DMS114 treated with DMSO at 0.1 percent for 48 hours (cell line): ENCODE results near the gene SGF29.
A peak's percentile ranks its signal among the peaks of the same experiment; 100 is the strongest.
"Not testable (repeated sequence)": the region's sequence is repeated elsewhere in the genome, so short reads cannot be mapped to it uniquely, and the experiment has no call there.

Experiments
- DNase-seq: peaks from one replicate; lab custom pipeline; 2025; ENCODE audit not compliant: unreplicated experiment; lab: John Stamatoyannopoulos, UW

SGF29 gene

DNA sequence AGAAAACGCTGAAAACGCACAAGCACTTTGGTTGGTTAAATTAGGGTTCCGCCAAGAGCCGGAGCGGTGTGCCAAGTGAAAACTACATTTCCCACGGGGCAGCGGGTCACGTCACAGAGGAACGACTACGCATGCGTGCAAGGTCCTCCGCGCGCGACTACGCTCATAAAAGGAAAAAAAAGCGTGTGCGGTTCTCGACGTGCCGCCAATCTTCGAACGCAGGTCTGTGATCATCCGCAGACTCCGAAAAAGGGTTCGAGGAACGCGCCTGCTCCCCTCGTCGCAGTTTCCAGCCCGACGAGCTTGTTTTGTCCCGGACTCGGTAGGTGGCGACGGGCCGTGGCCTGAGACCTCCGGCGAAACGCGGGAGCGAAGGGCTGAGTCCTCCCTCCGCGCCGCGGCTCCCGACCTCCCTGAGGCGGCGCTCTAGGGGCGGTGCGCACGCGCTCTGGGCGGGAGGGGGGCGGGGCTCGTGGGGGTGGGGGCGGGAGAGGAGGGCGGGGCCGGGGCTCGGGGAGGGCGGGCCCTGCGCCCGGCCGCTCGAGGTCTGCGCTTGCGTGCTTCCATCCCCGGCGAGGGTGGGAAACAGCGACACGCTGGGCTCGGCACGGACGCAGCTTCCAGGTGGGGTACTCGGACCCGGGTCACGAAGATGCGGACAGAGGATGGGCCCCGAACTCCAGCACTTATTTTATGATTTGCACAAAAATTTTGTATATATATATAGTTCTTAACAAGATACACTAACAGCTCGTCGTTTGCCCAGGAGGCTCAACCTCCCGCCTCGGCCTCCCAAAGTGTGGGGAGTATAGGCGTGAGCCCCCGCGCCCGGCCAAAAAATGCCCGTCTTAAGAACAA lies at the start of gene SGF29:
TSS of gene SGF29 (plus strand) at position 145 of the 858 bp plus-strand sequence. CDS start 27,150 bp downstream, outside the sequence.
- DNase-seq: peak; percentile 73

- no peak for DNase-seq
Measured at GRCh38 chr16:28504707-28505404, 48.9 kb upstream of the SGF29 start.

- DNase-seq: no peak
Measured at GRCh38 chr16:28505489-28506137, 48.1 kb upstream of the SGF29 start.

GRCh38 chr16:28511031-28511430 lies 42.7 kb upstream of the SGF29 start:
- no peak for DNase-seq

DNA sequence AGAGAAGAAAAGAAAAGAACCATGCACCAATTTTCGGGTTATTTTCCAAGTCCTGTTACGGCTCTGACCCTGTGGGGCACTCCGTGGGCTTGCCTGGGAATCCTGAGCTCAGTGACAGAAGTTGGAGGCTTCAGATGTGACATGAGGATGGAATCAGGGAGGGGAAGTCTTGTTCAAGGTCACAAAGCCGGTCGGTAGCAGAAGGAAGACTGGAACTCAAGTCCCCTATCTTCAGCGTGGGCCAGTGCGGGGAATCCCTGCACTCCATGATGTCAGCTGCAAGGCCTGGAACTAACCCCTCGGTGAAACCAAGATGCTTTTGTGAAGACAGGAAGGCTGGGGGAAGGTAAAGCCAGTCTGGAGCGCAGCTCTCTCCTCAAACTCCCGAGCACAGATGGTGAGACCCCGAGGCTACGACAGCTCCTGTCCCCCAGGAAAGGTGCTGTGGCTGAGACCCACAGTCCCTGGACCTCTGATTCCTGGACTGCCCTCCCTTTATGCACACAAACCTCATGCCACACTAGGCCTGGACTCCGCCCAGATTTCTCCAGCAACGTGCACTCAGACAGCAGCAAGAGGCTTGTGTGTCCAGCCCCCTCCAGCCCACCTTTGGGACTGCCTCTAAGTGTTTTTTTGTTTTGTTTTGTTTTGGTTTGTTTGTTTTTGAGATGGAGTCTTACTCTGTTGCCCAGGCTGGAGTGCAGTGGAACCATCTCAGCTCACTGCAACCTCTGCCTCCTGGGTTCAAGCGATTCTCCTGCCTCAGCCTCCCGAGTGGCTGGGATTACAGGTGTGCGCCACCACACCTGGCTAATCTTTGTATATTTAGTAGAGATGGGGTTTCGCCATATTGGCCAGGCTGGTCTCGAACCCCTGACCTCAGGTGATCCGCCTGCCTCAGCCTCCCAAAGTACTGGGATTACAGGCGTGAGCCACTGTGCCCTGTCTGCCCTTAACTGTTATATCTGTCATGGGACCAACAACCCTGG lies 41.6 kb upstream of the SGF29 start:
- DNase-seq: no peak

- no peak for DNase-seq
Measured at GRCh38 chr16:28513484-28514181, 40.1 kb upstream of the SGF29 start.

GRCh38 chr16:28514246-28514645 lies 39.5 kb upstream of the SGF29 start:
- DNase-seq: no peak

GRCh38 chr16:28520672-28521071 lies 33.0 kb upstream of the SGF29 start:
- no peak for DNase-seq

DNA sequence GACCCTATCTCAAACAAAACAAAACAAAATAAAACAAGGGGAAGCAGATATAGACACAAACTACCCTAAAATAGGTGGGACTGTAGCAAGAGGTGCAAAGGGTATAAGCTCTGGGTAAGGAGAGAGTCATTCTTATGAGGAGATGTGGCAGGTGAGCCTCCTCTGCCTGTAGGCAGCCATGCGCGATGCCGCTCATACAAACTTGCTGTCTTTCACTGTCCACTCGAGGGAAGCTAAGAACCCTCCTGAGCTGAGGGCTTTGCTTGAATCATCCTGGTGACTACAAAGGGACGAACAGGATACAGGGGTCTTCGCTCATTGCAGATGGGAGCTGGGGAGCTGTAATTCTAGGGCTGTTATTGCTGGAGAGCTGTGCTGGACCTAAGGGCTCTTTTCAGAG lies 32.3 kb upstream of the SGF29 start:
- DNase-seq: no peak

GRCh38 chr16:28522792-28523191 lies 30.9 kb upstream of the SGF29 start:
- no peak for DNase-seq

GRCh38 chr16:28524681-28525171 lies 29.0 kb upstream of the SGF29 start:
- no peak for DNase-seq

DNA sequence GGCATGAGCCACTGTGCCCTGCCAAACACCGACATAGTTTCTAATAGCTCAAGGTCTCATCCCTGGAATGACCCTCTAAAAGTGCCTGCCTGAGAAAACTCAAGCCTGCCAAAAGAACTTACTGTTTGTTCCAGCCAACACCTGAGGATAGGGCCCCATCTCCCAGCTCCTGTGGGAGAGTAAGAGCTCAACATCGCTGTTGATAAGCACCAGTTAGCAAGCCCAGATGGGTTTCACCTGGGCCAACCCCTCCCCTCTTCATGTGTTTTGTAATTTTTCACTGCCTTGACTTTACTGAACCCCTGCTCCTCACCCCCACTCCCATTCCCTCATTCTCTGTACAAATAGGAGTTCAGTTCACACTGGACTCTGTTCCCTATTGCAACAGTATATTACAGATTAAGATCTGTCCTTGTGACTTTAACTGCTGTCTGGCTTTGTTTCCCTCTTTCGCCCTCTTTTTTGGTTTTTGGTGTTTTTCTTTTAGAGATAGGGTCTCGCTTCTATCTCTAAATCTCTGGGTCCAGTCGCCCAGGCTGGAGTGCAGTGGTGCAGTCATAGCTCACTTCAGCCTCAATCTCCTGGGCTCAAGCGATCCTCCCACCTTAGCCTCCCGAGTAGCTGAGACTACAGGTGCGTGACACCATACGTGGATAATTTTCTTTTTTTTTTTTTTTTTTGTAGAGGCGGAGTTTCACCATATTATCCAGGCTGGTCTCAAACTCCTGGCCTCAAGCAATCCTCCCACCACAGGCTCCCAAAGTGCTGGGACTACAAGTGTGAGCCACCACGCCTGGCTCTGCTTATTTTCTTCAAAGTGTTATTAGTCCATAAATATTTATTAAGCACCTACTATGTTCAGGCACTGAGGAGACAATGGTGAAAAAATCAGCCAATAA lies 27.3 kb upstream of the SGF29 start:
- no peak for DNase-seq

- DNase-seq: not testable (repeated sequence)
Measured at GRCh38 chr16:28527100-28527785, 26.5 kb upstream of the SGF29 start.

GRCh38 chr16:28527985-28528384 lies 25.7 kb upstream of the SGF29 start:
- no peak for DNase-seq

DNA sequence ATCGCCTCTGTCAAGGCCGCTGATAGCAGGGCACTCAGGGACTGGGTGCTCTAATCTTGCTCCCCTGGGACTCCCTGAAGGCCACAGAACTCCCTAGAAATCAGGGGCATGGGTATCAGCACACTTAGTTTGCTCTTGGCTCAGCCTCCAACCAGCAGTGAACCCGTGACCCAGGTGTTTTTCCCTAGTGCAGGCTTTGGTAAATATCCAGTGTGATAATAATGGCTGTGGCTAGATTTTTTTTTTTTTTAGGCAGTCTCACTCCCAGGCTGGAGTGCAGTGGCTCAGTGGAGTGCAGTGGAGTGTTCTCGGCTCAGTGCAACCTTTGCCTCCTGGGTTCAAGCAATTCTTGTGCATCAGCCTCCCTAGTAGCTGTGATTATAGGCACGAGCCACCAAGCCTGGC lies 25.3 kb upstream of the SGF29 start:
- DNase-seq: no peak

DNA sequence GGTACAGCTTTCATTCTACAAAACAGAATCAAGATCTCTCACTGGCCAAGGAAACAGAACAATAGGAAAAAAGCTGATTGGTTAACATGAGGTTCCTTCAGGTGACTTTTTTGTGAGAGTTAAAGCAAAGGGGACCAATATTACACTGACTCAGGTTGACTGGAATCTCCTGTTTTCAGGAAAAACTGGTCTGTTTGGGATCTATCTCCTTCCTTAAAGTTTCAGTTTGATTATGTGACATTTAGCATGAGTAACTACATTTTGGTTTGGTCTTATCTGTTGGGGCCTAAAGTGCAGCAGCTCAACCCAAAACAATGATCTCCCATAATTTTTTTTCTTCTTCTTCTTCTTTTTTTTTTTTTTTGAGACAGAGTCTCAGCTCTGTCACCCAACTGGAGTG lies 24.6 kb upstream of the SGF29 start:
- no peak for DNase-seq

DNA sequence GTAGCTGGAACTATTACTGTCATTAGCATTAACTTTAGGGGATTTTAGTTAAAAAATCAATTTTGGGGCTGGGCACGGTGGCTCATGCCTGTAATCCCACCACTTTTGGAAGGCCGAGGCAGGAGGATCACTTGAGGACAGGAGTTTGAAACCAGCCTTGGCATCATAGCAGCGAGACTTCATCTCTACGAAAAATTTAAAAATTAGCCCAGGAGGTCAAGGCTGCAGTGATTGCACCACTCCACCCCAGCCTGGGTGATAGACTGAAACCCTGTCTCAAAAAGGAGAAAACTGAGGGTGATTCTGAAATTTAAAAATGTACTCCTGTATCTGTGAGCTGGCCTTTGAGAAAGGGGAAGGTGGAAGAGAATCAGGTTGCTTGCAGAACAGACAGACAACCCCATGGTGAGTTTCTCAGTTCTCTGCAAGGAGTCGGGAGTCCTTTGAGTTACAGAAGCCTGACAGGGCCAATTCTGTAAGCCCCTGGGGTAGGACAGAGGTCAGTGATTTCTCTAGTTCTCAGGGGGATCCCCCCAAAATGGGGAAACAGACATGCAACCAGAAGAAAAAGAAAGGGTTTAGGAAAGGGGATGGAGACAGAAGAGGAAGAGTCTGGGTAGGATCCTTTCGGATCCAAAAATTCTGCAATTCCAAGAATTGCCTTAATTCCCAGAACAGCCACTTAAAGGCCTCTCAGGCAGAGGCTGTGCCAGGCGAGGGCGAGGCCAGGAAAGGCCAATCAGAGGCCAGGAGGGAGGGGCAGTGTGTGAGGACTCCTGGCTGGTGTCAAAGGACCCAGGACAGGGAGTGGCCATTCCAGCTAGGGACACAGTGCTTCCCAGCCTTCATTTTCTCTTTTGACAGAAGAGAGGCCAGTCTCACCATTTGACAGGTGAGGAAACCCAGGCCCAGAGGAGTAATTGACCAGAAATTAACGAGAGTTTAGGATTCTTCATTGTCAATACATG lies 21.7 kb upstream of the SGF29 start:
- no peak for DNase-seq
